GM23248 (cell line): ENCODE measurements around the gene DNAH8. TPM values are rescaled to one million over a fixed set of nuclear protein-coding genes. Genes with fewer than 3 reads are reported as not detected.

Experiments used
- DNase-seq: peaks from one replicate; pipeline ENCODE4 v3.0.0-alpha.2; 2015
- H2AFZ ChIP-seq: fragments of 200-600 bp; sonication (generic); 2 replicates; pipeline ENCODE4 v1.6.1; 2016; ENCODE audit warnings: antibody characterized with exemption
- H3F3A ChIP-seq: fragments of 200-600 bp; sonication (generic); 2 replicates; pipeline ENCODE4 v1.6.1; 2016; ENCODE audit warnings: mild to moderate bottlenecking, antibody characterized with exemption, mixed run types; ENCODE audit not compliant: insufficient read depth
- H3K27ac ChIP-seq: fragments of 200-600 bp; sonication (generic); 2 replicates; pipeline ENCODE4 v1.5.1; 2016; ENCODE audit warnings: mild to moderate bottlenecking
- H3K27me3 ChIP-seq: fragments of 200-600 bp; sonication (generic); replicated peaks from 2 replicates; pipeline ENCODE4 v1.6.1; 2016; ENCODE audit warnings: mild to moderate bottlenecking; ENCODE audit not compliant: insufficient read depth
- H3K36me3 ChIP-seq: fragments of 200-600 bp; sonication (generic); 2 replicates; pipeline ENCODE4 v1.6.1; 2016; ENCODE audit warnings: low read depth, mild to moderate bottlenecking
- H3K4me1 ChIP-seq: fragments of 200-600 bp; sonication (generic); 2 replicates; pipeline ENCODE4 v1.6.1; 2016; ENCODE audit warnings: mild to moderate bottlenecking; ENCODE audit not compliant: insufficient read depth
- H3K4me2 ChIP-seq: fragments of 200-600 bp; sonication (generic); one replicate; pipeline ENCODE4 v1.6.1; 2016; ENCODE audit warnings: mild to moderate bottlenecking; ENCODE audit not compliant: unreplicated experiment
- H3K4me3 ChIP-seq: fragments of 200-600 bp; sonication (generic); 2 replicates; pipeline ENCODE4 v1.5.1; 2016; ENCODE audit warnings: mild to moderate bottlenecking
- H3K79me2 ChIP-seq: fragments of 200-600 bp; sonication (generic); 2 replicates; pipeline ENCODE4 v1.6.1; 2016; ENCODE audit warnings: mild to moderate bottlenecking; ENCODE audit not compliant: insufficient read depth
- H3K9ac ChIP-seq: fragments of 200-600 bp; sonication (generic); 2 replicates; pipeline ENCODE4 v1.6.1; 2016; ENCODE audit warnings: mild to moderate bottlenecking
- H3K9me2 ChIP-seq: fragments of 200-600 bp; sonication (generic); 2 replicates; pipeline ENCODE4 v1.6.1; 2016; ENCODE audit warnings: mixed run types, mild to moderate bottlenecking, moderate library complexity; ENCODE audit not compliant: insufficient read depth
- H3K9me3 ChIP-seq: fragments of 200-600 bp; sonication (generic); one replicate; pipeline ENCODE4 v1.6.1; 2017; ENCODE audit warnings: low read depth
- H4K20me1 ChIP-seq: fragments of 200-600 bp; sonication (generic); 2 replicates; pipeline ENCODE4 v1.6.0; 2016; ENCODE audit not compliant: insufficient read depth
- EZH2 ChIP-seq: fragments of 200-600 bp; sonication (generic); IDR thresholded peaks from 2 replicates; pipeline ENCODE4 v1.6.1; 2018; ENCODE audit warnings: antibody characterized with exemption, mild to moderate bottlenecking; ENCODE audit not compliant: insufficient read depth, poor library complexity, severe bottlenecking
- EZH2phosphoT487 ChIP-seq: fragments of 200-600 bp; sonication (generic); IDR thresholded peaks from 2 replicates; pipeline ENCODE4 v1.6.1; 2018; ENCODE audit warnings: antibody characterized with exemption, moderate library complexity, mild to moderate bottlenecking, low read depth; ENCODE audit not compliant: insufficient read depth
- WGBS, 2 experiments: methylation state at CpG; one replicate each; pipeline ENCODE4 v1.1.6; 2015 to 2017; ENCODE audit warnings: low lambda C conversion rate in 2 of 2, low coverage in 1 of 2; ENCODE audit errors: missing lambda C conversion rate in 2 of 2; 5-methylcytosine and 5-hydroxymethylcytosine counted together
- in situ Hi-C: fragments of 300-500 bp; cut with MboI; formaldehyde crosslinking; loops from 2 replicates; pipeline ENCODE4 v1.15.0; 2020
- polyA plus RNA-seq: library from polyadenylated mRNA; unstranded; fragments of >200 nt; fragmentation: Nextera tagmentation; extraction: Ambion mirVana; gene quantifications from 2 replicates; pipeline ENCODE4 v1.2.1, GENCODE V29; 2016
- total RNA-seq: library from RNA; depleted of rRNA; stranded (reverse); fragments of >200 nt; shearing (Covaris generic); gene quantifications from 2 replicates; pipeline ENCODE4 v1.2.3, GENCODE V29; 2014

Gene DNAH8
- total and polyA plus RNA-seq, 2 experiments from 2014 or later: not detected

DNA sequence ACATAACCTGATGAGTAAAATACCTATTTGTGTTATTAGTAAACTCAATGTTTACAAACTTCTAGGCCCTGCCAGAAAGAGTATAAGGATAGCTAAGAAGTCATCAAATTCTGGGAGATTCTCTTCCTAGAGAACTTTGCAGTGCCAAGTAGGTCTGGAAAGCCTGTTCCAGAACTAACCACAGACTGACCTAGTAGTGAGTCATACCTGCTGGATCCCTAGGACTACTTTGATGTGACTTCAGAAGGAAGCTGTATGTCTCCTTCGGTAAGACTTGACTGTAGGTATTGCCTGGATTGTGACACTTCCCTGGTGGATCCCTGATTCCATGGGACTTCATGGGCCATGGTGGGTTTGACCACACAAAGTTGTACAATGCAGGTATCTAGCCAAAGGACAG lies 131.7 kb downstream of the DNAH8 start:
- no peak overlapping the region for H2AFZ ChIP-seq
- H4K20me1 ChIP-seq: no peaks in the 10 kb centered on the region
- H3K4me3 ChIP-seq: no peak overlapping the region
- peak; percentile 36 for DNase-seq
- H3F3A ChIP-seq: no peaks in the 10 kb centered on the region
- no peaks in the 10 kb centered on the region for H3K9me2 ChIP-seq
- H3K27me3 ChIP-seq: 0 out of 2 replicates have a peak, but pooled peaks cover under 1% of the 10 kb centered on the region
- no peaks in the 10 kb centered on the region for H3K36me3 ChIP-seq
- no peaks in the 10 kb centered on the region for H3K79me2 ChIP-seq
- no peaks in the 10 kb centered on the region for H3K4me1 ChIP-seq
- no peaks in the 10 kb centered on the region for H3K9me3 ChIP-seq
- 74 to 100% methylated on average over 1 of the region's 1 CpG for WGBS, 2 experiments
- no peak overlapping the region for H3K4me2 ChIP-seq
- H3K27ac ChIP-seq: no peak overlapping the region
- in situ Hi-C loops: no loop called here
- no peak for TF ChIP-seq EZH2
- TF ChIP-seq EZH2phosphoT487: no peak
- H3K9ac ChIP-seq: no peak overlapping the region

DNA sequence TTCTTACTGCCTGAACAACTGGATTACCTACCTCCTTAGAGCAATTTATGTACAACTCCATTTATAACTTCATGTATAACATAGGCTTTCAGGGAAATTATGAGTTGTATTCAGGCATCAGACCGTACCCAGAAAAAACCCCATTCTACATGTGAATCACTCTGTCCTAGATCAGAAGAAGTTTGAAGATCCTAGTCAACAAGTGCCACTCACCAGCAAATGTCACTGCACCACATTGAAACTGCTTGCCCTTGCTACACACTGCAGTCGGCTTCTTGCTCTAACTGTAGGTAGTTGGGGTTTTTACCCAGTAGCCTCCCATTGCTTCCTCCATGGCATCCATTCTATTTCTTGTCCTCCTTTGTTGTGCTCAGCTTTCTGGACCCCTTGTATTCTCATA lies 132.4 kb downstream of the DNAH8 start:
- no peaks in the 10 kb centered on the region for H3K36me3 ChIP-seq
- H3K9me2 ChIP-seq: no peaks in the 10 kb centered on the region
- no peaks in the 10 kb centered on the region for H3K4me1 ChIP-seq
- no peak overlapping the region for H3K4me2 ChIP-seq
- no peaks in the 10 kb centered on the region for H3K9me3 ChIP-seq
- no peaks in the 10 kb centered on the region for H3K27me3 ChIP-seq
- no peak overlapping the region for H3K4me3 ChIP-seq
- H4K20me1 ChIP-seq: no peaks in the 10 kb centered on the region
- H3F3A ChIP-seq: no peaks in the 10 kb centered on the region
- no peaks in the 10 kb centered on the region for H3K79me2 ChIP-seq
- no peak overlapping the region for H3K27ac ChIP-seq
- in situ Hi-C loops: no loop called here
- TF ChIP-seq EZH2: no peak
- no peak for TF ChIP-seq EZH2phosphoT487
- H3K9ac ChIP-seq: no peak overlapping the region
- DNase-seq: no peak
- no peak overlapping the region for H2AFZ ChIP-seq
- WGBS, 2 experiments: 51 to 68% methylated on average over 2 of the region's 2 CpGs

DNA sequence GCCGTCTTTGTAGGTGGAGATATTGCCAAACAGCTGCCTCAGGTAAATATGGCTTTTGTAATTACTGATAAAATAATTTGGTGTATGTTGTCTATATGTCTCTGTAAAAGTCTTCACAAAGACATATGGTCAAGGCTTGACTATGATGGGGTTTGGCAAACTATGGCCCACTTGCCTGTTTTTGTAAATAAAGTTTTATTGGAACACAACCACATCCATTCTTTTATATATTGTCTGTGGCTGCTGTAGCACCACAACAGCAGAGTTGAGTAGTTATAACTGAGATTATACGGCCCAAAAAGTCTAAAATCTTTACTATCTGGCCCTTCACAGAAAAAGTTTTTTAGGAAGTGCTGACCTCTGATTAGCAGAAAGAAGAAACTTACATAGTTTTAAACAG lies 133.6 kb downstream of the DNAH8 start:
- no peak for TF ChIP-seq EZH2phosphoT487
- TF ChIP-seq EZH2: no peak
- Histone ChIP-seq H3K4me1 (no peaks in the 10 kb centered on the region), H3K27ac (no peak overlapping the region), H3F3A (no peaks in the 10 kb centered on the region), H3K79me2 (no peaks in the 10 kb centered on the region), H3K27me3 (no peaks in the 10 kb centered on the region), H3K36me3 (no peaks in the 10 kb centered on the region), H2AFZ (no peak overlapping the region), H3K9me3 (no peaks in the 10 kb centered on the region), H3K9ac (no peak overlapping the region), H4K20me1 (no peaks in the 10 kb centered on the region), H3K9me2 (no peaks in the 10 kb centered on the region), H3K4me3 (no peak overlapping the region), H3K4me2 (no peak overlapping the region)
- DNase-seq: no peak
- 55 to 58% methylated on average over 2 of the region's 2 CpGs for WGBS, 2 experiments
- in situ Hi-C loops: no loop called here

DNA sequence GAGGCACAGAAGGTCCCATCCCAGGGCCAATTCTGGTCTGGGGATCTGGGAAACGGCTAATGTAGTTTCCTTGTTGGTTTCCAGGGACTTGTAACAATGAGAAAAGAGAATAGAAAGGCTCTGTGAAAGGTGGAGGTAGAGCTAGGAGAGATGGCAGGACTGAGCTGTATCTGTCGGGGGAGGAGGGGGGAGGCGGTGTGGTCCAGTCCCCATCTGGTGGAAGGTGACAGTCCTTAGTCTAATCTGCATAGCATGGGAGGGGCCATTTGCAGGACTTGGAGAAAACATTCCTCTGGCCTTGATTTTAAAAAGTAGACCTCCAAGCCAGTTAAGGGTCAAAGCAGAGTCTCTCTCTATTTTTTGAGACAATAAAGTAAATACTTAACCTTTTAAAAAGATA lies 137.1 kb downstream of the DNAH8 start:
- H4K20me1 ChIP-seq: no peaks in the 10 kb centered on the region
- no peak overlapping the region for H3K4me2 ChIP-seq
- H3K4me3 ChIP-seq: no peak overlapping the region
- H3K9me2 ChIP-seq: no peaks in the 10 kb centered on the region
- TF ChIP-seq EZH2phosphoT487: no peak
- no peak for TF ChIP-seq EZH2
- no peaks in the 10 kb centered on the region for H3F3A ChIP-seq
- H3K27me3 ChIP-seq: no peaks in the 10 kb centered on the region
- in situ Hi-C loops: no loop called here
- H2AFZ ChIP-seq: no peak overlapping the region
- WGBS, 2 experiments: 25 to 30% methylated on average over 3 of the region's 3 CpGs
- no peak overlapping the region for H3K27ac ChIP-seq
- no peak overlapping the region for H3K9ac ChIP-seq
- H3K79me2 ChIP-seq: no peaks in the 10 kb centered on the region
- DNase-seq: no peak
- H3K36me3 ChIP-seq: no peaks in the 10 kb centered on the region
- H3K4me1 ChIP-seq: no peaks in the 10 kb centered on the region
- no peaks in the 10 kb centered on the region for H3K9me3 ChIP-seq

DNA sequence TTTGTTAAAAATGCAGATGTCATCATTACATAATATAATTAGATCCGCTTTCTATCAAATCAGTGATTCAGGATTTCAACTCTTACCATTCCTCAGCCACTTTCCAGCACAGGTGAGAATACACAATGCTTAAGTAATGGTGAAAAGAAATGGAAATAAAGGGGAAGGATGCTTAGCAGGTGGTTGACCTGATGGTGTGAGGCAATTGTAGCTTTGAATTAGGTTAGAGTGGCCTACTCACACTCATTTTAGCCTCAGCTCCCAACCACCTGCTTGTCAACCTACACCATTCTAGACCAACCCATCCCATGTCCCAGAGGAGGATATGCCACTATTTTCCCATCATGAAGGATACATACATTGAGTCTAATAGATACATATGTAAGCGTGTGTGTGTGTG lies 138.1 kb downstream of the DNAH8 start:
- no peak overlapping the region for H3K9ac ChIP-seq
- H3K27ac ChIP-seq: no peak overlapping the region
- TF ChIP-seq EZH2phosphoT487 (no peak), EZH2 (no peak)
- no peaks in the 10 kb centered on the region for H3K9me2 ChIP-seq
- no peak overlapping the region for H3K4me2 ChIP-seq
- WGBS, 2 experiments: 27 to 49% methylated on average over 2 of the region's 2 CpGs
- in situ Hi-C loops: no loop called here
- H4K20me1 ChIP-seq: no peaks in the 10 kb centered on the region
- H3K27me3 ChIP-seq: 0 out of 2 replicates have a peak, but pooled peaks cover under 1% of the 10 kb centered on the region
- no peaks in the 10 kb centered on the region for H3K36me3 ChIP-seq
- no peak overlapping the region for H2AFZ ChIP-seq
- DNase-seq: no peak
- H3K79me2 ChIP-seq: no peaks in the 10 kb centered on the region
- no peaks in the 10 kb centered on the region for H3K9me3 ChIP-seq
- H3F3A ChIP-seq: no peaks in the 10 kb centered on the region
- H3K4me3 ChIP-seq: no peak overlapping the region
- H3K4me1 ChIP-seq: no peaks in the 10 kb centered on the region
